K562 (cell line): Measurements from ENCODE around the gene MRNIP. TPM values are rescaled to one million over a fixed set of nuclear protein-coding genes. Genes with fewer than 3 reads are reported as not detected.
A peak's percentile ranks its signal among the peaks of the same experiment; 100 is the strongest.

ENCODE experiments used
- ATF6 ChIP-seq: sonication (generic); formaldehyde crosslinking; IDR thresholded peaks from 2 replicates; pipeline ENCODE4 v1.4.0; 2020; ENCODE audit warnings: mild to moderate bottlenecking, missing genetic modification reagents
- BCLAF1 ChIP-seq, 2 experiments: fragments of 450-650 bp in 1 of 2; IDR thresholded peaks; 2 replicates each; pipeline ENCODE4 v1.6.1; 2011 to 2017; ENCODE audit warnings: low read depth in 2 of 2, antibody characterized with exemption in 1 of 2, borderline replicate concordance in 1 of 2, low read length in 1 of 2, mild to moderate bottlenecking in 1 of 2, mixed read lengths in 1 of 2; ENCODE audit not compliant: control insufficient read depth in 1 of 2
- SAP30 ChIP-seq: fragments of 200-600 bp; sonication (generic); IDR thresholded peaks from 2 replicates; pipeline ENCODE4 v1.6.1; 2012; ENCODE audit warnings: borderline replicate concordance, low read depth, mild to moderate bottlenecking, moderate library complexity, low read length, control low read depth, inconsistent platforms; ENCODE audit not compliant: insufficient read depth, poor library complexity, severe bottlenecking
- SNIP1 ChIP-seq: fragments of 450-650 bp; IDR thresholded peaks from 2 replicates; pipeline ENCODE4 v1.7.1; 2017; ENCODE audit warnings: low read depth, mild to moderate bottlenecking
- STAG1 ChIP-seq: sonication (generic); formaldehyde crosslinking; IDR thresholded peaks from 2 replicates; pipeline ENCODE4 v1.5.0; 2020; ENCODE audit warnings: missing genetic modification reagents, borderline replicate concordance
- ZBTB1 ChIP-seq: sonication (generic); formaldehyde crosslinking; IDR thresholded peaks from 2 replicates; pipeline ENCODE4 v1.8.1; 2023; ENCODE audit warnings: missing genetic modification reagents, low read depth, mild to moderate bottlenecking, borderline replicate concordance
- ZFX ChIP-seq: sonication (generic); formaldehyde crosslinking; IDR thresholded peaks from 2 replicates; pipeline ENCODE4 v1.8.0; 2022; ENCODE audit warnings: mild to moderate bottlenecking, missing genetic modification reagents, moderate library complexity
- ZNF551 ChIP-seq: fragments of 250-450 bp; sonication (Bioruptor Pico); IDR thresholded peaks from 2 replicates; pipeline ENCODE4 v1.5.0; 2021; ENCODE audit warnings: mild to moderate bottlenecking, moderate library complexity
- ZNF644 ChIP-seq: fragments of 200-800 bp; sonication (Bioruptor generic); IDR thresholded peaks from 2 replicates; pipeline ENCODE4 v1.6.1; 2016; ENCODE audit warnings: low read depth, missing genetic modification characterization, missing compliant biosample characterization
- polyA plus RNA-seq, 8 experiments: library from polyadenylated mRNA; depleted of rRNA in 4 of 8; stranded (reverse) in 5 of 8; unstranded in 3 of 8; fragments of >200 nt; fragmentation: Nextera tagmentation in 2 of 8; fragmentation: Illumina TruSeq in 1 of 8; extraction: Ambion mirVana in 2 of 8; extraction: Trizol in 1 of 8; gene quantifications; 2 replicates each; pipeline versions ENCODE4 v1.2.1 to v1.2.3, GENCODE V29; 2011 to 2014; ENCODE audit warnings: inconsistent platforms in 1 of 8, missing spikeins in 1 of 8
- total RNA-seq, 7 experiments: library from RNA; depleted of rRNA in 6 of 7; stranded (reverse); fragments of >200 nt in 6 of 7; fragmentation: Illumina TruSeq in 2 of 7; extraction: Trizol in 2 of 7; gene quantifications; 2 replicates each; pipeline versions ENCODE4 v1.2.1 to v1.2.3, GENCODE V29; 2011 to 2021; ENCODE audit warnings: low replicate concordance in 1 of 7
- TF ChIP-seq, protein P1 (sequence below), 2 experiments: fragments of 450-650 bp in 1 of 2; sonication (generic) in 1 of 2; formaldehyde crosslinking in 1 of 2; IDR thresholded peaks; 2 replicates each; pipeline versions ENCODE4 v1.7.1 to v1.9.0; 2016 to 2022; ENCODE audit warnings: inconsistent platforms in 1 of 2, mild to moderate bottlenecking in 1 of 2, missing genetic modification reagents in 1 of 2

MRNIP gene
- total and polyA plus RNA-seq, 9 of the 15 experiments (the other 6 are each of a cell fraction or from before 2014, with no cell fraction given), result 3.6 to 39.0 (median 16.8) TPM

- TF ChIP-seq BCLAF1 (IDR thresholded peaks at IDR 0.05; ENCODE audit: borderline replicate concordance in 1 of 2, control insufficient read depth in 1 of 2, low read depth in 2 of 2, low read length in 1 of 2), result 0 out of 4 replicates have a peak, but pooled peaks of 1 of the 2 experiments have one; percentile 49
- TF ChIP-seq SAP30, result peak; percentile 83
- TF ChIP-seq ATF6 (CRISPR knock-in tag), result 0 out of 2 replicates have a peak, but pooled peaks have one; percentile 49
- TF ChIP-seq ZBTB1 (CRISPR knock-in tag), result no peak
- TF ChIP-seq SNIP1, result 0 out of 2 replicates have a peak, but pooled peaks have one; percentile 55
- TF ChIP-seq ZNF551 (CRISPR knock-in tag), result no peak
- TF ChIP-seq, protein P1, sequence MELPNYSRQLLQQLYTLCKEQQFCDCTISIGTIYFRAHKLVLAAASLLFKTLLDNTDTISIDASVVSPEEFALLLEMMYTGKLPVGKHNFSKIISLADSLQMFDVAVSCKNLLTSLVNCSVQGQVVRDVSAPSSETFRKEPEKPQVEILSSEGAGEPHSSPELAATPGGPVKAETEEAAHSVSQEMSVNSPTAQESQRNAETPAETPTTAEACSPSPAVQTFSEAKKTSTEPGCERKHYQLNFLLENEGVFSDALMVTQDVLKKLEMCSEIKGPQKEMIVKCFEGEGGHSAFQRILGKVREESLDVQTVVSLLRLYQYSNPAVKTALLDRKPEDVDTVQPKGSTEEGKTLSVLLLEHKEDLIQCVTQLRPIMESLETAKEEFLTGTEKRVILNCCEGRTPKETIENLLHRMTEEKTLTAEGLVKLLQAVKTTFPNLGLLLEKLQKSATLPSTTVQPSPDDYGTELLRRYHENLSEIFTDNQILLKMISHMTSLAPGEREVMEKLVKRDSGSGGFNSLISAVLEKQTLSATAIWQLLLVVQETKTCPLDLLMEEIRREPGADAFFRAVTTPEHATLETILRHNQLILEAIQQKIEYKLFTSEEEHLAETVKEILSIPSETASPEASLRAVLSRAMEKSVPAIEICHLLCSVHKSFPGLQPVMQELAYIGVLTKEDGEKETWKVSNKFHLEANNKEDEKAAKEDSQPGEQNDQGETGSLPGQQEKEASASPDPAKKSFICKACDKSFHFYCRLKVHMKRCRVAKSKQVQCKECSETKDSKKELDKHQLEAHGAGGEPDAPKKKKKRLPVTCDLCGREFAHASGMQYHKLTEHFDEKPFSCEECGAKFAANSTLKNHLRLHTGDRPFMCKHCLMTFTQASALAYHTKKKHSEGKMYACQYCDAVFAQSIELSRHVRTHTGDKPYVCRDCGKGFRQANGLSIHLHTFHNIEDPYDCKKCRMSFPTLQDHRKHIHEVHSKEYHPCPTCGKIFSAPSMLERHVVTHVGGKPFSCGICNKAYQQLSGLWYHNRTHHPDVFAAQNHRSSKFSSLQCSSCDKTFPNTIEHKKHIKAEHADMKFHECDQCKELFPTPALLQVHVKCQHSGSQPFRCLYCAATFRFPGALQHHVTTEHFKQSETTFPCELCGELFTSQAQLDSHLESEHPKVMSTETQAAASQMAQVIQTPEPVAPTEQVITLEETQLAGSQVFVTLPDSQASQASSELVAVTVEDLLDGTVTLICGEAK (IDR thresholded peaks at IDR 0.05), result peak; percentile 62; the same call in 1 of the 2 replicates
- TF ChIP-seq, protein P1 (CRISPR knock-in tag; IDR thresholded peaks at IDR 0.05), result no peak
- TF ChIP-seq ZFX (CRISPR knock-in tag), result peak; percentile 90
- TF ChIP-seq ZNF644 (tag), result no peak
- TF ChIP-seq STAG1 (CRISPR knock-in tag), result peak; percentile 43; the same call in 1 of the 2 replicates
Observed at GRCh38 chr5:179858586-179859427, at the start of gene MRNIP (continued).
